Keratinocyte (primary cell): ENCODE data around the gene THTPA. TPM values are rescaled to one million over a fixed set of nuclear protein-coding genes. Genes with fewer than 3 reads are reported as not detected.
"Not testable (repeated sequence)": the region's sequence is repeated elsewhere in the genome, so short reads cannot be mapped to it uniquely, and the experiment has no call there.

Experiments
- DNase-seq: peaks from one replicate; pipeline ENCODE4 v3.0.0-alpha.2; 2011; ENCODE audit warnings: low read depth, missing footprints, low spot score
- FAIRE-seq: peaks from 2 replicates; lab custom pipeline; 2011; peaks lifted over from hg19 to GRCh38; lab: Jason Lieb, UNC
- H2AFZ ChIP-seq: 2 replicates; pipeline ENCODE4 v1.6.0; 2012; ENCODE audit warnings: low read length, control low read depth, inconsistent platforms; ENCODE audit not compliant: control insufficient read depth
- H3K27ac ChIP-seq: 2 replicates; pipeline ENCODE4 v1.5.1; 2011; ENCODE audit warnings: low read length; ENCODE audit not compliant: control insufficient read depth, insufficient read depth
- H3K27me3 ChIP-seq: 3 replicates; pipeline ENCODE4 v1.6.0; 2011; ENCODE audit warnings: low read length; ENCODE audit not compliant: control insufficient read depth, insufficient read depth; ENCODE audit errors: extremely low read depth
- H3K36me3 ChIP-seq, 2 experiments: 2 replicates in 1 of 2; 3 replicates in 1 of 2; pipeline ENCODE4 v1.5.1; 2011; ENCODE audit warnings: low read length in 2 of 2, mild to moderate bottlenecking in 1 of 2; ENCODE audit not compliant: control insufficient read depth in 2 of 2, insufficient read depth in 2 of 2; ENCODE audit errors: extremely low read depth in 1 of 2
- H3K4me1 ChIP-seq: 3 replicates; pipeline ENCODE4 v1.5.1; 2011; ENCODE audit warnings: low read length; ENCODE audit not compliant: control insufficient read depth, insufficient read depth; ENCODE audit errors: extremely low read depth
- H3K4me2 ChIP-seq: 3 replicates; pipeline ENCODE4 v1.6.0; 2011; ENCODE audit warnings: low read depth, low read length; ENCODE audit not compliant: control insufficient read depth, insufficient read depth; ENCODE audit errors: extremely low read depth
- H3K4me3 ChIP-seq, 3 experiments: fragments of 200-600 bp in 1 of 3; sonication (generic) in 1 of 3; 2 replicates in 2 of 3; 3 replicates in 1 of 3; pipeline ENCODE4 v1.5.1; 2011 to 2016; ENCODE audit warnings: low read length in 3 of 3, mild to moderate bottlenecking in 3 of 3, control low read depth in 2 of 3, inconsistent platforms in 1 of 3, low read depth in 1 of 3, mixed read lengths in 1 of 3, mixed run types in 1 of 3, moderate library complexity in 1 of 3; ENCODE audit not compliant: control insufficient read depth in 2 of 3, insufficient read depth in 2 of 3; ENCODE audit errors: extremely low read depth in 1 of 3
- H3K79me2 ChIP-seq: 2 replicates; pipeline ENCODE4 v1.6.0; 2012; ENCODE audit warnings: low read length; ENCODE audit not compliant: control insufficient read depth, insufficient read depth
- H3K9ac ChIP-seq: 3 replicates; pipeline ENCODE4 v1.6.0; 2011; ENCODE audit warnings: low read length; ENCODE audit not compliant: control insufficient read depth, insufficient read depth; ENCODE audit errors: extremely low read depth
- H3K9me1 ChIP-seq: 3 replicates; pipeline ENCODE4 v1.6.0; 2011; ENCODE audit warnings: low read length; ENCODE audit not compliant: control insufficient read depth, insufficient read depth; ENCODE audit errors: extremely low read depth
- H3K9me3 ChIP-seq: 2 replicates; pipeline ENCODE4 v1.5.1; 2012; ENCODE audit warnings: low read depth, low read length; ENCODE audit not compliant: control insufficient read depth
- H4K20me1 ChIP-seq: 3 replicates; pipeline ENCODE4 v1.6.0; 2011; ENCODE audit warnings: low read length; ENCODE audit not compliant: control insufficient read depth, insufficient read depth; ENCODE audit errors: extremely low read depth
- CTCF ChIP-seq, 3 experiments: IDR thresholded peaks in 1 of 3; conservative IDR thresholded peaks in 1 of 3; optimal IDR thresholded peaks in 1 of 3; 2 replicates in 2 of 3; 3 replicates in 1 of 3; pipeline versions ENCODE3 to v1.5.1; 2011; ENCODE audit warnings: low read length in 3 of 3, mild to moderate bottlenecking in 3 of 3, moderate library complexity in 2 of 3, control low read depth in 1 of 3, inconsistent platforms in 1 of 3; ENCODE audit not compliant: insufficient read depth in 2 of 3; ENCODE audit errors: extremely low read depth in 1 of 3
- EZH2 ChIP-seq: IDR thresholded peaks from one replicate; pipeline ENCODE4 v1.6.1; 2012; ENCODE audit warnings: inconsistent platforms, mild to moderate bottlenecking, low read length, moderate library complexity
- dilution Hi-C: fragments of 300-500 bp; cut with MboI; formaldehyde crosslinking; loops from one replicate; pipeline ENCODE4 v1.7.0; 2020; ENCODE audit warnings: low sequenced_read_pairs; ENCODE audit not compliant: extremely low pct_ligation_motif_present
- polyA plus RNA-seq, 5 experiments: library from polyadenylated mRNA; depleted of rRNA in 3 of 5; stranded (reverse) in 3 of 5; stranded (forward) in 1 of 5; unstranded in 1 of 5; fragments of >200 nt; gene quantifications; 1 replicate in 1 of 5; 2 replicates in 3 of 5; 3 replicates in 1 of 5; pipeline versions ENCODE4 v1.2.1 to v1.2.3, GENCODE V29; 2011 to 2012; ENCODE audit warnings: missing spikeins in 2 of 5, low read depth in 1 of 5, low replicate concordance in 1 of 5

Gene THTPA
- polyA plus RNA-seq, 1 donor (not counting 4 experiments of a cell fraction or from before 2014, with no cell fraction given), result 3.2 TPM

- H3K27ac ChIP-seq, result no peak overlapping the region
- H3K4me2 ChIP-seq, result no peak overlapping the region
- DNase-seq (no peak), FAIRE-seq (no peak)
- no peak overlapping the region for H2AFZ ChIP-seq
- no peaks in the 10 kb centered on the region for H3K9me3 ChIP-seq
- no peaks in the 10 kb centered on the region for H3K36me3 ChIP-seq
- H4K20me1 ChIP-seq, result no peaks in the 10 kb centered on the region
- H3K4me3 ChIP-seq, result no peak overlapping the region
- H3K4me1 ChIP-seq, result no peaks in the 10 kb centered on the region
- no peaks in the 10 kb centered on the region for H3K79me2 ChIP-seq
- H3K27me3 ChIP-seq, result peaks cover 18% of the 10 kb centered on the region
- no peak overlapping the region for H3K9ac ChIP-seq
- dilution Hi-C loops, result no loop called here
- no peak for TF ChIP-seq CTCF (optimal IDR thresholded peaks at IDR 0.05 in 1 of 3, IDR thresholded peaks at IDR 0.05 in 1 of 3, conservative IDR thresholded peaks at IDR 0.05 in 1 of 3; ENCODE audit: extremely low read depth in 1 of 3, insufficient read depth in 2 of 3, low read length in 3 of 3)
- no peak for TF ChIP-seq EZH2
- H3K9me1 ChIP-seq, result no peaks in the 10 kb centered on the region
Observed at GRCh38 chr14:23582906-23583760, 27.1 kb downstream of the THTPA start.

DNA sequence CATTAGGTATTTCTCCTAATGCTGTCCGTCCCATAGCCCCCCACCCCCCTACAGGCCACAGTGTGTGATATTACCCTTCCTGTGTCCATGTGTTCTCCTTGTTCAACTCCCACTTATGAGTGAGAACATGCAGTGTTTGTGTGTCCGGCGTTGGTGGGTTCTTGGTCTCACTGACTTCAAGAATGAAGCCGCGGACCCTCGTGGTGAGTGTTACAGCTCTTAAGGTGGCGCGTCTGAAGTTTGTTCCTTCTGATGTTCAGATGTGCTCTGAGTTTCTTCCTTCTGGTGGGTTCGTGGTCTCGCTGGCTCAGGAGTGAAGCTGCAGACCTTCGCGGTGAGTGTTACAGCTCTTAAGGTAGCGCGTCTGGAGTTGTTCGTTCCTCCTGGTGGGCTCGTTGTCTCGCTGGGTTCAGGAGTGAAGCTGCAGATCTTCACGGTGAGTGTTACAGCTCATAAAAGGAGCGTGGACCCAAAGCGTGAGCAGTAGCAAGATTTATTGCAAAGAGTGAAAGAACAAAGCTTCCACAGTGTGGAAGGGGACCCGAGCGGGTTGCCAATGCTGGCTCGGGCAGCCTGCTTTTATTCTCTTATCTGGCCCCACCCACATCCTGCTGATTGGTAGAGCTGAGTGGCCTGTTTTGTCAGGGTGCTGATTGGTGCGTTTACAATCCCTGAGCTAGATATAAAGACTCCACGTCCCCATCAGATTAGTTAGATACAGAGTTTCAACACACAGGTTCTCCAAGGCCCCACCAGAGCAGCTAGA, 27.9 kb downstream of the THTPA start:
- dilution Hi-C loops, H3K4me1 ChIP-seq, H4K20me1 ChIP-seq, H3K36me3 ChIP-seq, H2AFZ ChIP-seq, H3K9ac ChIP-seq, H3K9me1 ChIP-seq, H3K79me2 ChIP-seq, DNase-seq, H3K4me2 ChIP-seq, FAIRE-seq, H3K27ac ChIP-seq, H3K9me3 ChIP-seq, H3K4me3 ChIP-seq: not testable (repeated sequence)
- peaks cover 10% of the 10 kb centered on the region for H3K27me3 ChIP-seq

DNA sequence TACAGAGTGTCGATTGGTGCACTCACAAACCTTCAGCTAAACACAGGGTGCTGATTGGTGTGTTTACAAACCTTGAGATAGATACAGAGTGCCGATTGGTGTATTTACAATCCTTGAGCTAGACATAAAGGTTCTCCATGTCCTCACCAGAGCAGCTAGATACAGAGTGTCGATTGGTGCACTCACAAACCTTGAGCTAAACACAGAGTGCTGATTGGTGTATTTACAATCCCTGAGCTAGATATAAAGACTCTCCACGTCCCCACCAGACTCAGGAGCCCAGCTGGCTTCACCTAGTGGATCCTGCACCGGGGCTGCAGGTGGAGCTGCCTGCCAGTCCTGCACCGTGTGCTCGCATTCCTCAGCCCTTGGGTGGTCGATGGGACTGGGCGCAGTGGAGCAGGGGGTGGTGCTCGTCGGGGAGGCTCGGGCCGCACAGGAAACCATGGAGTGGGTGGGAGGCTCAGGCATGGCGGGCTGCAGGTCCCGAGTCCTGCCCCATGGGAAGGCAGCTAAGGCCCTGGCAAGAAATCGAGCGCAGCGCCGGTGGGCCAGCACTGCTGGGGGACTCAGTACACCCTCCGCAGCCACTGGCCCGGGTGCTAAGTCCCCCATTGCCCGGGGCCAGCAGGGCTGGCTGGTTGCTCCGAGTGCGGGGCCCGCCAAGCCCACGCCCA, 28.6 kb downstream of the THTPA start:
- H3K9me3 ChIP-seq, dilution Hi-C loops, H3K9ac ChIP-seq, H2AFZ ChIP-seq, H3K36me3 ChIP-seq, H3K27ac ChIP-seq, DNase-seq, H3K27me3 ChIP-seq, H4K20me1 ChIP-seq, FAIRE-seq, H3K79me2 ChIP-seq, H3K4me3 ChIP-seq, H3K4me1 ChIP-seq, H3K9me1 ChIP-seq, H3K4me2 ChIP-seq: not testable (repeated sequence)
